GM19351 (cell line): ENCODE measurements around the gene PNPLA4.

Experiments
- ATAC-seq: cut with Tn5 transposase; IDR thresholded peaks from one replicate; pipeline ENCODE4 v1.9.1; 2021; ENCODE audit warnings: mild to moderate bottlenecking, moderate library complexity; ENCODE audit not compliant: unreplicated experiment

The PNPLA4 gene

GRCh38 chrX:7927259-7928167 is at the start of gene PNPLA4:
PNPLA4 (minus strand) TSS chrX:7927413; CDS start chrX:7926119, 1,294 bp downstream.
- peak; percentile 85 for ATAC-seq

- no peak for ATAC-seq
These were observed 45.4 kb upstream of the PNPLA4 start for GRCh38 chrX:7972586-7972985.

- ATAC-seq, result no peak
These were observed 43.2 kb upstream of the PNPLA4 start for GRCh38 chrX:7970428-7970827.

GRCh38 chrX:7965436-7965835 is 38.2 kb upstream of the PNPLA4 start:
- no peak for ATAC-seq

- no peak for ATAC-seq
These were observed 33.0 kb upstream of the PNPLA4 start for GRCh38 chrX:7960246-7960645.

- no peak for ATAC-seq
These were observed 26.2 kb upstream of the PNPLA4 start for GRCh38 chrX:7953446-7953845.

GRCh38 chrX:7950865-7951264 is 23.7 kb upstream of the PNPLA4 start:
- peak; percentile 96 for ATAC-seq

- no peak for ATAC-seq
These were observed 21.3 kb upstream of the PNPLA4 start for GRCh38 chrX:7948483-7948882.

- ATAC-seq, result no peak
These were observed 19.7 kb upstream of the PNPLA4 start for GRCh38 chrX:7946960-7947359.

- ATAC-seq, result no peak
These were observed 16.5 kb upstream of the PNPLA4 start for GRCh38 chrX:7943600-7944245.

- ATAC-seq, result peak; percentile 63
These were observed 14.3 kb upstream of the PNPLA4 start for GRCh38 chrX:7941390-7942042.

GRCh38 chrX:7934026-7934425 is 6.8 kb upstream of the PNPLA4 start:
- ATAC-seq, result no peak

- peak; percentile 57 for ATAC-seq
These were observed 327 bp downstream of the PNPLA4 start for GRCh38 chrX:7926914-7927258.

GRCh38 chrX:7926501-7926900 is 712 bp downstream of the PNPLA4 start:
- no peak for ATAC-seq

GRCh38 chrX:7925867-7926472 is 1.2 kb downstream of the PNPLA4 start:
- peak; percentile 30 for ATAC-seq

GRCh38 chrX:7921750-7922149 is 5.5 kb downstream of the PNPLA4 start:
- no peak for ATAC-seq

- no peak for ATAC-seq
These were observed 18.4 kb downstream of the PNPLA4 start for GRCh38 chrX:7908821-7909220.

- no peak for ATAC-seq
These were observed 22.7 kb downstream of the PNPLA4 start for GRCh38 chrX:7904562-7904961.

GRCh38 chrX:7891928-7892327 is 35.3 kb downstream of the PNPLA4 start:
- no peak for ATAC-seq

GRCh38 chrX:7889680-7890079 is 37.5 kb downstream of the PNPLA4 start:
- ATAC-seq, result no peak

- ATAC-seq, result peak; percentile 41
These were observed 38.1 kb downstream of the PNPLA4 start for GRCh38 chrX:7889135-7889534.
